HG03460 (cell line): ENCODE measurements around the gene FOXO3.
A peak's percentile ranks its signal among the peaks of the same experiment; 100 is the strongest.

Experiments
- ATAC-seq: cut with Tn5 transposase; IDR thresholded peaks from one replicate; pipeline ENCODE4 v1.9.1; 2021; ENCODE audit not compliant: unreplicated experiment

The FOXO3 gene

DNA sequence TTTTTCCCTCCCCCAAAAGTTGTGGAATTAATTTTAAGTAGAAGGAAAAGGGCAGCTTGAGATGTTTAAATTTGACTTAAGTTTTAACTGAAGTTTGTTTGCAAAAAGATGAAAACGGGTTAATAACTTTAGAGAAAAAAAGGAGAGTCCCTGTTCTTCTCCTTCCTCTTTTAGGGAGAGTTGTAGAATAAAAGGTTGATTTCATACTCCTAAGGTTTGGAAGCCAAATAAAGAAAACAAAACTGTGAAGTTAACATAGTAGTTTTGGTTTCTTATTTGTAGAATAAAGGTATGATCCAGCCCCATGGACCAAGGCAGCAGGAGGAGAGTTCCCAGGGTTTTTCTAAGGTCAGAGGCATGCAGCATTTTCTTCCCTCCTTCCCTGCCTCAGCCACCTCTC, 33.4 kb downstream of the FOXO3 start:
- no peak for ATAC-seq

DNA sequence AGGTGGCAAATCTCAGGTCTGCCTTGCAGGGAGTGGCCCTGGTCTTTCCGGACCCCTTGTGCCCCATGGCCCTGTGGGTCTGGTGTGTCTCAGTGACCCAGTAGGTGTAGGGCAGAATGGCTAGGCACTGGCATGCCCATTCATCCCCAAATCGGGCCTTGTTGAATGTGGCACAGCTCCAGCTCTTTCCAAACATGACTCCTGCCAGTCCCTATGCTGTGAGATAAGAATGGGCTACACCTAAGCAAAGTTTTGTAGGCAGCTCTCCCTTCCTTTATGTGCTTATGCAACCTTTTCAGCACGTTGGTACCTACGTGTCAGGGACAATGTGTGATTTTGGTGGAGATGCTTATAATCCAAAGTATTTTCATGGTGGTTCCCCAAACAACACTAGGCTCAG, 33.9 kb downstream of the FOXO3 start:
- no peak for ATAC-seq

DNA sequence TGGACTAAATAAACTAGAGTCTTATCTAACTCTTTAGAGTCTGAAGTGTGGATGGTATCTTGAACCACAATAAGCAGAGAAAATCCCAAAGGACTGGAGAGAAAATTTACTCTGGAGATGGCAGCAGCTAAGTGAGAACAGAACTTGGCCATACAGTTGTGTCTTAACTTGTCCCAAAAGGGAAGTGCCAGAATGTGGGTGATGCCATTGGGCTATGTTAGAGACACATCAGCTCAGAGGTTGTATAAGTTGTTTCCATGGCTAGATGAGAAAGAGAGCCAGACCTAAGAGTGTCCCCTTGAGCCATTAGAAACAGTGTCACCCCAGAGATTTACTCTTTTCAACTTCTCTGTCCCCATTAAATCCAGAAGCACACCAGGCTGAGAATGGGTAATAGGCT, 36.2 kb downstream of the FOXO3 start:
- no peak for ATAC-seq

- no peak for ATAC-seq
These were observed 37.0 kb downstream of the FOXO3 start for GRCh38 chr6:108597572-108598304.

DNA sequence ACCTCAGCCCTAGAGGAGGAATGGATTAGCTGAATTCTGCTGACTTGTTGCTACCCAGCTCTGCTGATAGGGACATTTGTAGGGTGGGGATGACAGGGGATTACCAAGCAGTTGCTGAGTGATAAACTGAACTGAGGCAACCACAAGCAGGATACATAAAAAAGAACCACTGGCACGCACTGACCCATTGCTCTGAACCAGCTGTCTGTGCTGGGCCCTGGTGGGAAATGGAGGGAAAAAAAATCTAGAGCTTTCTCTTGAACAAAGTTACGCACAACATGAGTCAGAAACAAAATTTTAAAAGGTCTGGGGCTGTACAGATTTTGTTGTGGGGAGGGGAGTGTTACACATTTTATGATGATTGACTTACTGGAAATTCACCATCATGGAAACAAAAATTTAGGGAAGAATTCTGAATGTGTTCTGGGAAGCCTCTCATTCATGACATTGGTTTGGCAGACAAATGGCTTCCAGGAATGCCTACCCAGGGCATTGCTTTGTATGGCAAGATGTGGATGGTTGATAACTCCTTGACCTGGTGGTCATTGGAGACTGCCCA, 37.7 kb downstream of the FOXO3 start:
- peak; percentile 94 for ATAC-seq

GRCh38 chr6:108604156-108604555, 43.4 kb downstream of the FOXO3 start:
- no peak for ATAC-seq

DNA sequence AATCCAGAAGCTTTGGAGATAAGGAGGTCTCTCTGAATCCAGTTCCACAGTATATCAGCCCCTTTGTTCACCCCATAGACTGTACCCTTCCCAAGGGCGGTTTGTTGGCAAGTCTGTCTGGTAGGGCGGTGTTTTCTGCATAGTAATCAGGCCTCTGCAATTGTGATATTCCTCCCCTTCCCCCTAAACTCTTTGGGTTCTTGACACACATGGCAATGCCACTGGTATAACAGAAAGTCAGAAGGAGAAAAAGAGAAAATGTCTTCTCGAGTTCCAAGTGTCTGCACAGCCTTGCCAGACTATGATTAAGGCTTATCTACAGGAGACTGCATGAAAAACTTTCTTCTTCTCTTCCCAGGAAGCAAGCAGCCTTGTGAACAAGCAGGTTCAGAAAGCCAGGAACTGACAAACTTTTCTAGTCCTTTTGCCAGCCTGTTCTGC, 45.6 kb downstream of the FOXO3 start:
- no peak for ATAC-seq

DNA sequence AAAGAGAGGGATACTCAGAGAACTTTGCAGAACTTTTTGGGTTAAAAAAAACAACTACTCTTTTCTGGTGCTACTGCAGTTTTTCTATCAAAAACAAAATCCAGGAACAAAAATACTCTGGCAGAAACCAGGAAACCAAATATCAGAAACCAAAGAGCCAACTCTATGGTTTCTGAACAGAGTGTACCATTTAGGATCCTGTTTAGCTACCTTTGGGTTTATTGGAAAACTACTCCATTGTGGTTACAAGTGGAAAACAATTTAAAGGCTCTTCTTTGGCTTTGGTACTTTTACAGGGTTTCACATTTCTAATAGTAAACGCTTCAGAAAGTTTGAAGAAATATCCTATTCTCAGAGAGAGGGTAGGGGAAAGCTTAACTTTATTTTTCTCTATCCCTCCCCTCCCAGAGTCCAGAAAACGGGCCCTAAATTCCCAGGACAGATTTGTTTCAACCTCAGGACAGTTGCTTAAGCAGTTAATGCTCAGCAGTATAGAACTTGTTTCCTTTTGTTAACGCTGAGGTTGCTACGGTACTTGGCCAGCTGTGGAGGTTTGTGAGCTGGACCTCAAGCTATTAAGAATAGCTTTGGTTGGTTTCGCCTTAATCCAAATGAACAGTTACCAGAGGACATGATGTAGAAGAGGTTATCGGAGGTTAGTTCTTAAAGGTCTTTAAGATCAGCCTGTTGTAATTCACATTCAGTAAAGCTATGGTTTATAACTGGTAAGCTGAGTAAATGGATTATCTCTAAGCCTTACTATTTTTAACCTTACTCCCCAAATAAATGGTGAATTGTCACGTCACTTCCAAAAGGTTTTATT, 47.9 kb downstream of the FOXO3 start:
- ATAC-seq = no peak

- no peak for ATAC-seq
These were observed 48.6 kb downstream of the FOXO3 start for GRCh38 chr6:108609276-108609769.

DNA sequence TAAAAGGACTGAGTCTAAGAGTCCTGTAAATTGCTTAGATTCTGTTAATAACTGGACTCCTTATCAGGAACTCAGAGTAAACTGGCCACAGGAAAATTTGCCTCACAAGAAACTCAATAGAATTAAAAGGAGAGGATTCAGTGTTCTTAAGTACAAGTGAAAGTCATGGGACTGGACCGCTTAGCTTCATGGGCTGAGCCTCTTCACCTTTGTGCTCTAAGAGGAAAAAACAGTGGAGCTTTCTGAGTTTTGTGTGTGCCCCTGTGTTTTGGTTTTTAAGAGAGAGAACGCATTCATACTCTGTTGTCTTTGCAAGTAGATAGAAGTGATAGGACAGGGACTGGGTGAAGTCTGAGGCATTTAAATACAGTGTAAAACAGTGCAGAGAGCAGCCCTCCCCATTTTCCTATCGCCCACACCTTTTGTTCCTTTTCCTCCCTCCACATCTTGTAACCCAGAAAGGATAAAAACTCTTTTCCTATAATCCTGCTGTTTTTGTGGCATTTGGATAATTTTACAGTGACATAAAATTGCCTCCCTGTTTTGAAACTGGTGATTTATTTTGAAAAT, 49.6 kb downstream of the FOXO3 start:
- no peak for ATAC-seq

GRCh38 chr6:108610957-108611586, 50.4 kb downstream of the FOXO3 start:
- ATAC-seq = no peak

DNA sequence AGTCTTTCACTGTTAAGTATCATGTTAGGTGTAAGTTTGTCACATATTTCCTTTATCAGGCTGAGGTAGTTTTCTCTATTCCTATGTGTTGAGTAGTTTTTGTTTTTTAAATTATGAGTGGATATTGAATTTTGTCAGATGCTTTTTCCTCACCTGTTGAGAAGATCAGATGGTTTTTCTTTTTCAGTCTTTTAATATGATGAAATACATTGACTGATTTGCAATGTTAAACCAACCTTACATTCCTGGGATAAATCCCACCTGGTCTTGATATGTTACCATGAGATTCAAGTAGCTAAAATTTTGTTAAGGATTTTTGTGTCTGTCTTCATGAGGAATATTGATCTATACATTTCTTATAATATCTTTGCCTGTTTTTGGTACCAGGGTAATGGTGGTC, 52.1 kb downstream of the FOXO3 start:
- no peak for ATAC-seq

DNA sequence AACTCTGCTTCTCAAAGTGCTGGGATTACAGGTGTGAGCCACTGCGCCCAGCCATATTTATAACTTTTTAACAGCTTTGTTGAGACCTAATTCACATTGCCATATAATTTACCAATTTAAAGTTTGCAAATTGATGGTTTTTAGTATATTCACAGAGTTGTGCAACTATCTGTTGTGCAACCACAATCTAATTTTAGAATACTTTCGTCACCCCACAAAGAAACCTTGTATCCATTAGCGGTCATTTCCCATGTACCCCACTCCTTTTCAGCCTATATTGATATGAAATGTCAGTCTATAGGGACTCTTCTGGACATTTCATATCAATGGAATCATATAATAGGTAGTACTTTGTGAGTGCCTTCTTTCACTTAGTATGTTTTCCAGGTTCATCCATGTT, 55.8 kb downstream of the FOXO3 start:
- no peak for ATAC-seq

DNA sequence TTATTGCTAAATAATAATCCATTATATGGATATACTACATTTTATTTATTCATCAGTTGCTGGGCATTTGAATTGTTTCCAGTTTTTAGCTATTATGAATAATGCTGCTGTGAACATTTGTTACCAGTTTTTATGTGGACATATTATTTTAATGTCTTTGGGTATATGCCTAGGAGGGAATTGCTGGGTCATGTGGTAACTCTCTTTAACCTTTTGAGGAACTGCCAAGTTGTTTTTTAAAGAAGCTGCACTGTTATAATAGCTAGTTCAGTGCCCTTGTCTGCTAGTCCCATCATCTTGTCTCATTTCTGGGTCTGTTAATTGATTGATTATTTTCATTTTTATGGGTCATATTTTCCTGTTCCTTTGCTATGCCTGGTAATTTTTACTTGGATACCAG, 56.3 kb downstream of the FOXO3 start:
- no peak for ATAC-seq

GRCh38 chr6:108618623-108619152, 58.0 kb downstream of the FOXO3 start:
- no peak for ATAC-seq

- ATAC-seq = no peak
These were observed 58.9 kb downstream of the FOXO3 start for GRCh38 chr6:108619431-108620197.

- ATAC-seq = no peak
These were observed 60.4 kb downstream of the FOXO3 start for GRCh38 chr6:108621117-108621516.

- ATAC-seq = no peak
These were observed 62.1 kb downstream of the FOXO3 start for GRCh38 chr6:108622641-108623298.

DNA sequence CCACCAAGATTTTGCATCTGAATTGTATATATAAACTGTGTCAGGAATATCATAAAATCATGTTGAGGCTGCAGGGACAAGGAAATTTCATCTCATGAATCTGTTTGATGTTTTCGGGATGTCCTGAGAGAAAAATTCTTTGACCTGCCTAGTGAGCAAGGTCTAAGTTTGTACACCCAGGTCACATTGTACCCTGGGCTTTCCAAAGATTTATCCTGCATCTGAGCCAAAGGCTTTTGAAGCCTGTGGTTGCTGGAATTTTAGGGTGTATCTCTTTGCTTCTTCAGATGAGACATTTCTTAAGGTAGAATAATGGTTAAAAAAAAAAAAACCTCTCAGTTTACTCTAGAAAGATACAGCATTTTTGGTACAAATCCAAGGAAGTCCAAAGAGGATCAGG, 63.3 kb downstream of the FOXO3 start:
- ATAC-seq = no peak

GRCh38 chr6:108625581-108625980, 64.9 kb downstream of the FOXO3 start:
- ATAC-seq = no peak
